Keratinocyte (primary cell): ENCODE measurements around the gene NUDT13. TPM values are rescaled to one million over a fixed set of nuclear protein-coding genes. Genes with fewer than 3 reads are reported as not detected.

ENCODE experiments used
- DNase-seq: peaks from one replicate; pipeline ENCODE4 v3.0.0-alpha.2; 2011; ENCODE audit warnings: low read depth, missing footprints, low spot score
- FAIRE-seq: peaks from 2 replicates; lab custom pipeline; 2011; peaks lifted over from hg19 to GRCh38; lab: Jason Lieb, UNC
- H2AFZ ChIP-seq: 2 replicates; pipeline ENCODE4 v1.6.0; 2012; ENCODE audit warnings: low read length, control low read depth, inconsistent platforms; ENCODE audit not compliant: control insufficient read depth
- H3K27ac ChIP-seq: 2 replicates; pipeline ENCODE4 v1.5.1; 2011; ENCODE audit warnings: low read length; ENCODE audit not compliant: control insufficient read depth, insufficient read depth
- H3K27me3 ChIP-seq: 3 replicates; pipeline ENCODE4 v1.6.0; 2011; ENCODE audit warnings: low read length; ENCODE audit not compliant: control insufficient read depth, insufficient read depth; ENCODE audit errors: extremely low read depth
- H3K36me3 ChIP-seq, 2 experiments: 2 replicates in 1 of 2; 3 replicates in 1 of 2; pipeline ENCODE4 v1.5.1; 2011; ENCODE audit warnings: low read length in 2 of 2, mild to moderate bottlenecking in 1 of 2; ENCODE audit not compliant: control insufficient read depth in 2 of 2, insufficient read depth in 2 of 2; ENCODE audit errors: extremely low read depth in 1 of 2
- H3K4me1 ChIP-seq: 3 replicates; pipeline ENCODE4 v1.5.1; 2011; ENCODE audit warnings: low read length; ENCODE audit not compliant: control insufficient read depth, insufficient read depth; ENCODE audit errors: extremely low read depth
- H3K4me2 ChIP-seq: 3 replicates; pipeline ENCODE4 v1.6.0; 2011; ENCODE audit warnings: low read depth, low read length; ENCODE audit not compliant: control insufficient read depth, insufficient read depth; ENCODE audit errors: extremely low read depth
- H3K4me3 ChIP-seq, 3 experiments: fragments of 200-600 bp in 1 of 3; sonication (generic) in 1 of 3; 2 replicates in 2 of 3; 3 replicates in 1 of 3; pipeline ENCODE4 v1.5.1; 2011 to 2016; ENCODE audit warnings: low read length in 3 of 3, mild to moderate bottlenecking in 3 of 3, control low read depth in 2 of 3, inconsistent platforms in 1 of 3, low read depth in 1 of 3, mixed read lengths in 1 of 3, mixed run types in 1 of 3, moderate library complexity in 1 of 3; ENCODE audit not compliant: control insufficient read depth in 2 of 3, insufficient read depth in 2 of 3; ENCODE audit errors: extremely low read depth in 1 of 3
- H3K79me2 ChIP-seq: 2 replicates; pipeline ENCODE4 v1.6.0; 2012; ENCODE audit warnings: low read length; ENCODE audit not compliant: control insufficient read depth, insufficient read depth
- H3K9ac ChIP-seq: 3 replicates; pipeline ENCODE4 v1.6.0; 2011; ENCODE audit warnings: low read length; ENCODE audit not compliant: control insufficient read depth, insufficient read depth; ENCODE audit errors: extremely low read depth
- H3K9me1 ChIP-seq: 3 replicates; pipeline ENCODE4 v1.6.0; 2011; ENCODE audit warnings: low read length; ENCODE audit not compliant: control insufficient read depth, insufficient read depth; ENCODE audit errors: extremely low read depth
- H3K9me3 ChIP-seq: 2 replicates; pipeline ENCODE4 v1.5.1; 2012; ENCODE audit warnings: low read depth, low read length; ENCODE audit not compliant: control insufficient read depth
- H4K20me1 ChIP-seq: 3 replicates; pipeline ENCODE4 v1.6.0; 2011; ENCODE audit warnings: low read length; ENCODE audit not compliant: control insufficient read depth, insufficient read depth; ENCODE audit errors: extremely low read depth
- EZH2 ChIP-seq: IDR thresholded peaks from one replicate; pipeline ENCODE4 v1.6.1; 2012; ENCODE audit warnings: inconsistent platforms, mild to moderate bottlenecking, low read length, moderate library complexity
- dilution Hi-C: fragments of 300-500 bp; cut with MboI; formaldehyde crosslinking; loops from one replicate; pipeline ENCODE4 v1.7.0; 2020; ENCODE audit warnings: low sequenced_read_pairs; ENCODE audit not compliant: extremely low pct_ligation_motif_present
- polyA plus RNA-seq, 5 experiments: library from polyadenylated mRNA; depleted of rRNA in 3 of 5; stranded (reverse) in 3 of 5; stranded (forward) in 1 of 5; unstranded in 1 of 5; fragments of >200 nt; gene quantifications; 1 replicate in 1 of 5; 2 replicates in 3 of 5; 3 replicates in 1 of 5; pipeline versions ENCODE4 v1.2.1 to v1.2.3, GENCODE V29; 2011 to 2012; ENCODE audit warnings: missing spikeins in 2 of 5, low read depth in 1 of 5, low replicate concordance in 1 of 5
- TF ChIP-seq, protein P1 (sequence below), 3 experiments: IDR thresholded peaks in 1 of 3; conservative IDR thresholded peaks in 1 of 3; optimal IDR thresholded peaks in 1 of 3; 2 replicates in 2 of 3; 3 replicates in 1 of 3; pipeline versions ENCODE3 to v1.5.1; 2011; ENCODE audit warnings: low read length in 3 of 3, mild to moderate bottlenecking in 3 of 3, moderate library complexity in 2 of 3, control low read depth in 1 of 3, inconsistent platforms in 1 of 3; ENCODE audit not compliant: insufficient read depth in 2 of 3; ENCODE audit errors: extremely low read depth in 1 of 3

Gene NUDT13
- polyA plus RNA-seq, 1 donor (not counting 4 experiments of a cell fraction or from before 2014, with no cell fraction given), result 2.4 TPM

DNA sequence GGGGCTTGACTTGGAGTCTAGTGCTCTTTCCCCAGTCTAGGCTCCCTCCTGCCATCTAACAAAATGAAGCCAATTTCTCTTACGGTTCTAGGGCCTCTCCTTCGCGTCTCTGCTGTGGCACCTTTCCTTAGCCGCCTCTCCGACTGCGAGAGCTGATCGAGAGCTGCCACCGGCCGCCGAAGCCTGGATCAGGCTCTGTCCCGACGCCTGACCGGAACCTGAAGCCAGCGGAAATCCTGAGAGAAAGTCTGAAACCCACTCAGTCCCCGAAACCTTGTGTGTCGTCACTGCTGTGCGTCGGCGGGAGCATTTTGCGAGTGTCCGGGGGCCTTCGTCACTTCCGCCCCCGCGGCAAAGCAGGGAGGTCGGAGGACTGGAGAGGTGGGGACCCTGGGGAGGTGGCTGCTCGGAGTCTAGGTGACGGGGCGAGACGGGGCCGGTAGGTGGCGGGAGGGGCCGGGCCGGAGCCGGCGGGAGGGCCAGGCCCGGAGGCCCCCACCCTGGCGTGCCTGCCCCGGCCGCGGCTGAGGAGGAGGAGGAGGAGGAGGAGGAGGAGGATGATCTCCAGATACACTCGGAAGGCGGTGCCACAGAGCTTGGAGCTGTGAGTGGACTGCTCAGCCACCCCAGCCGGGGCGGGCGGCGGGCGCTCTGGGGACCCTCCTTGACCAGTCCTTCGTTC is 57.7 kb downstream of the NUDT13 start, which contains the start of the genes ECD and FAM149B1:
TSS of gene ECD (minus strand) at position 226 of the 682 bp plus-strand sequence. CDS start 4,071 bp downstream, outside the sequence.
TSS of gene FAM149B1 (plus strand) at position 337 of the 682 bp plus-strand sequence. CDS start at position 558, 221 bp downstream.
- Histone ChIP-seq H3K9ac (peak within 1 kb of the TSS; percentile 97), H3K79me2 (peaks cover 43% of the 10 kb centered on the region), H3K4me2 (peak within 1 kb of the TSS; percentile 84), H3K4me3 (peak within 1 kb of the TSS; percentile 89 to 98 (median 89)), H3K4me1 (no peaks in the 10 kb centered on the region), H2AFZ (peak within 1 kb of the TSS; percentile 94), H3K27me3 (no peaks in the 10 kb centered on the region), H3K36me3 (peaks cover 0 to 2% of the 10 kb centered on the region in 2 experiments), H3K9me3 (no peaks in the 10 kb centered on the region), H4K20me1 (no peaks in the 10 kb centered on the region), H3K9me1 (no peaks in the 10 kb centered on the region), H3K27ac (peak within 1 kb of the TSS; percentile 94)
- TF ChIP-seq, protein P1, sequence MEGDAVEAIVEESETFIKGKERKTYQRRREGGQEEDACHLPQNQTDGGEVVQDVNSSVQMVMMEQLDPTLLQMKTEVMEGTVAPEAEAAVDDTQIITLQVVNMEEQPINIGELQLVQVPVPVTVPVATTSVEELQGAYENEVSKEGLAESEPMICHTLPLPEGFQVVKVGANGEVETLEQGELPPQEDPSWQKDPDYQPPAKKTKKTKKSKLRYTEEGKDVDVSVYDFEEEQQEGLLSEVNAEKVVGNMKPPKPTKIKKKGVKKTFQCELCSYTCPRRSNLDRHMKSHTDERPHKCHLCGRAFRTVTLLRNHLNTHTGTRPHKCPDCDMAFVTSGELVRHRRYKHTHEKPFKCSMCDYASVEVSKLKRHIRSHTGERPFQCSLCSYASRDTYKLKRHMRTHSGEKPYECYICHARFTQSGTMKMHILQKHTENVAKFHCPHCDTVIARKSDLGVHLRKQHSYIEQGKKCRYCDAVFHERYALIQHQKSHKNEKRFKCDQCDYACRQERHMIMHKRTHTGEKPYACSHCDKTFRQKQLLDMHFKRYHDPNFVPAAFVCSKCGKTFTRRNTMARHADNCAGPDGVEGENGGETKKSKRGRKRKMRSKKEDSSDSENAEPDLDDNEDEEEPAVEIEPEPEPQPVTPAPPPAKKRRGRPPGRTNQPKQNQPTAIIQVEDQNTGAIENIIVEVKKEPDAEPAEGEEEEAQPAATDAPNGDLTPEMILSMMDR (optimal IDR thresholded peaks at IDR 0.05 in 1 of 3, IDR thresholded peaks at IDR 0.05 in 1 of 3, conservative IDR thresholded peaks at IDR 0.05 in 1 of 3; ENCODE audit: extremely low read depth in 1 of 3, insufficient read depth in 2 of 3, low read length in 3 of 3), result peak in 1 of 3 experiments; percentile 15
- no peak for TF ChIP-seq EZH2
- dilution Hi-C loops, result no loop called here
- DNase-seq (no peak), FAIRE-seq (peak; percentile 94)

GRCh38 chr10:73168465-73168803 is 58.2 kb downstream of the NUDT13 start:
- H3K9me3 ChIP-seq, result no peaks in the 10 kb centered on the region
- FAIRE-seq (no peak), DNase-seq (no peak)
- peak overlapping the region; percentile 89 to 98 (median 89) for H3K4me3 ChIP-seq
- H3K9me1 ChIP-seq, result no peaks in the 10 kb centered on the region
- H3K9ac ChIP-seq, result peak overlapping the region; percentile 97
- no peaks in the 10 kb centered on the region for H4K20me1 ChIP-seq
- dilution Hi-C loops, result no loop called here
- peak overlapping the region; percentile 94 for H2AFZ ChIP-seq
- no peaks in the 10 kb centered on the region for H3K27me3 ChIP-seq
- peak overlapping the region; percentile 84 for H3K4me2 ChIP-seq
- peaks cover 40% of the 10 kb centered on the region for H3K79me2 ChIP-seq
- TF ChIP-seq EZH2, result no peak
- TF ChIP-seq, protein P1 (optimal IDR thresholded peaks at IDR 0.05 in 1 of 3, IDR thresholded peaks at IDR 0.05 in 1 of 3, conservative IDR thresholded peaks at IDR 0.05 in 1 of 3; ENCODE audit: extremely low read depth in 1 of 3, insufficient read depth in 2 of 3, low read length in 3 of 3), result no peak
- H3K36me3 ChIP-seq, result no peaks in the 10 kb centered on the region
- H3K27ac ChIP-seq, result peak overlapping the region; percentile 94
- H3K4me1 ChIP-seq, result no peaks in the 10 kb centered on the region
